Upper lobe of right lung (tissue), 1 donor: ENCODE results near the gene PIRT. TPM values are rescaled to one million over a fixed set of nuclear protein-coding genes. Genes with fewer than 3 reads are reported as not detected.

Experiments used
- ATAC-seq: fragments of 200-7000 bp; cut with Tn5 transposase; one replicate; pipeline ENCODE4 v1.9.1; 2020; ENCODE audit warnings: mild to moderate bottlenecking, moderate library complexity
- DNase-seq: peaks from one replicate; pipeline ENCODE4 v3.0.0-alpha.2; 2020
- H3K27ac ChIP-seq: fragments of 200-600 bp; one replicate; pipeline ENCODE4 v1.8.0; 2022
- H3K27me3 ChIP-seq: fragments of 200-600 bp; one replicate; pipeline ENCODE4 v1.8.0; 2022; ENCODE audit warnings: mild to moderate bottlenecking
- H3K36me3 ChIP-seq: fragments of 200-600 bp; one replicate; pipeline ENCODE4 v1.8.0; 2022
- H3K4me1 ChIP-seq: fragments of 200-600 bp; one replicate; pipeline ENCODE4 v1.8.0; 2022
- H3K4me3 ChIP-seq: fragments of 200-600 bp; one replicate; pipeline ENCODE4 v1.8.0; 2022; ENCODE audit warnings: mild to moderate bottlenecking
- H3K9me3 ChIP-seq: fragments of 200-600 bp; one replicate; pipeline ENCODE4 v1.8.0; 2022
- CTCF ChIP-seq: fragments of 200-600 bp; IDR thresholded peaks from one replicate; pipeline ENCODE4 v1.8.0; 2022; ENCODE audit warnings: antibody characterized with exemption
- intact Hi-C: fragments of 100-400 bp; cut with DNase I; formaldehyde crosslinking; loops from one replicate; pipeline ENCODE4 v1.11.0; 2022
- total RNA-seq: library from RNA; stranded (reverse); fragmentation: NEBNext Ultra II Directional; extraction: Animal tissue kit (Norgen Biotek cat#: 25700); gene quantifications from one replicate; pipeline ENCODE4 v1.2.1, GENCODE V29; 2021
- donor health status: DM: no; HTN: yes; CAD: no; lungs with severe emphysema.

Gene PIRT
- total RNA-seq, 1 donor from 2014 or later, result not detected

DNA sequence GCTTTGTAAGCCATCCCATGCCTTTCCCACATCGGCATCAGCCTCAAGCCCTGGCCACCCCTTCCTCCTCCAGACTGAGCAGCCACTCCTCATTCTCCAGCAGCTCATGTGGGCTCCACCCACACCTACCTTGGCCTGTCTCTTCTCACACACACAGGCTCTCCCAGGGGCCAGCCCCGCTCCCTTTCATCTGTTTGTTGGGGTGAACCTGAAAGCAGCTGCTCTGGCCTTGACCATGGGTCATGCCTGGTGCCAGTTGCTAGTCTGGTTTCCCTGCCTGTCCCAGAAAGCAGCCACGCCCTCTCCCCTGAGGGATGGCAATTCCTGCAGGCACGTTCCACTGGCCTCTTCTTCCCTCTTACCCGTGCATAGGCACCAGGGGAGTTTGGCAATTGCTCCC is 22.6 kb downstream of the PIRT start:
- no peaks in the 10 kb centered on the region for H3K9me3 ChIP-seq
- TF ChIP-seq CTCF, result no peak
- no peaks in the 10 kb centered on the region for H3K4me1 ChIP-seq
- H3K4me3 ChIP-seq, result no peak overlapping the region
- no peaks in the 10 kb centered on the region for H3K36me3 ChIP-seq
- no peak overlapping the region for H3K27ac ChIP-seq
- no peaks in the 10 kb centered on the region for H3K27me3 ChIP-seq
- DNase-seq (no peak), ATAC-seq (no peak)
- intact Hi-C loops, result no loop called here

DNA sequence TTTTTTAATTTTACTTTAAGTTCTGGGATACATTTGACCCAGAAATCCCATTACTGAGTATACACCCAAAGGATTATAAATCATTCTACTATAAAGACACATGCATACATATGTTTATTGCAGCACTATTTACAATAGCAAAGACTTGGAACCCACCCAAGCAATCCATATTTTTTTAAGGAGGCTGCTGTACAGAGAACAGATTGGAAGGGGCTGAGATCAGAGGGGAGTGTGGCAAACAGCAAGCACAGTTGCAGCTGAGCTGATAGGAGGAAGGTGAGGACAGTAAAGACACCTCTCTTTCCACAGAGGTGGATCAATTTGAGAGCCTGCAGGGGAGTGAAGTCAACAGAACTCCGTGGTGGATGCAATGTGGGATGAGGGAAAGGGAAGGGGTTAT is 23.8 kb downstream of the PIRT start:
- ATAC-seq (no peak), DNase-seq (no peak)
- no peak overlapping the region for H3K27ac ChIP-seq
- H3K9me3 ChIP-seq, result no peaks in the 10 kb centered on the region
- no peaks in the 10 kb centered on the region for H3K36me3 ChIP-seq
- no peaks in the 10 kb centered on the region for H3K27me3 ChIP-seq
- no peak for TF ChIP-seq CTCF
- no peak overlapping the region for H3K4me3 ChIP-seq
- intact Hi-C loops, result no loop called here
- no peaks in the 10 kb centered on the region for H3K4me1 ChIP-seq

DNA sequence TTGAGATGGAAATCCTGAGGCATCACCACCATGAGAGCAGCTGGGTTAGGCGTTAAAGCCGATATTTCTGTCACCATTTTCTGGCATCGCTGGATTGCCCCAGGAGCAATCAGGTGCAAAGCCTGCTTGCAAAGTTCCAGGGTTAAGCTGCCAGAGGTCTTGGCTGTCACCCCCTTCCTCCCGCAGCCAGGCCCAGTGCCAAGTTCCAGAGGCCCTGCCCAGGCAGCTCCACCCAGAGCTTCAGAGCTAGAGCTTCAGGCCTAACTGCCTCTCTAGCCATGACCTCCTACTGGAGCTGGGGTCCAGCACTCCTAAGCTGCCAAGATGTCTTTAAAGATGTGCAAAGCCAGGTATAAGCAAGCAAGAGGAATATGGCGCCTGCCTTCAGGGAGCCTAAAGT is 25.2 kb downstream of the PIRT start:
- Histone ChIP-seq H3K4me3 (no peak overlapping the region), H3K27ac (no peak overlapping the region), H3K9me3 (no peaks in the 10 kb centered on the region), H3K36me3 (no peaks in the 10 kb centered on the region), H3K27me3 (no peaks in the 10 kb centered on the region), H3K4me1 (no peaks in the 10 kb centered on the region)
- no peak for TF ChIP-seq CTCF
- no peak for ATAC-seq
- intact Hi-C loops, result no loop called here
- no peak for DNase-seq

GRCh38 chr17:10809605-10810004 is 28.3 kb downstream of the PIRT start:
- Histone ChIP-seq H3K36me3 (no peaks in the 10 kb centered on the region), H3K4me3 (no peak overlapping the region), H3K4me1 (no peaks in the 10 kb centered on the region), H3K27ac (no peak overlapping the region), H3K27me3 (no peaks in the 10 kb centered on the region), H3K9me3 (no peaks in the 10 kb centered on the region)
- TF ChIP-seq CTCF, result no peak
- no peak for DNase-seq
- ATAC-seq, result no peak
- intact Hi-C loops, result no loop called here

GRCh38 chr17:10807704-10808128 is 30.2 kb downstream of the PIRT start:
- TF ChIP-seq CTCF, result no peak
- H3K4me3 ChIP-seq, result no peak overlapping the region
- no peaks in the 10 kb centered on the region for H3K9me3 ChIP-seq
- no peaks in the 10 kb centered on the region for H3K4me1 ChIP-seq
- no peak for DNase-seq
- no peaks in the 10 kb centered on the region for H3K27me3 ChIP-seq
- no peak for ATAC-seq
- H3K36me3 ChIP-seq, result no peaks in the 10 kb centered on the region
- no peak overlapping the region for H3K27ac ChIP-seq
- intact Hi-C loops, result no loop called here

GRCh38 chr17:10806545-10807262 is 31.2 kb downstream of the PIRT start:
- no peaks in the 10 kb centered on the region for H3K9me3 ChIP-seq
- intact Hi-C loops, result no loop called here
- no peak for TF ChIP-seq CTCF
- no peak overlapping the region for H3K4me3 ChIP-seq
- H3K4me1 ChIP-seq, result no peaks in the 10 kb centered on the region
- H3K36me3 ChIP-seq, result no peaks in the 10 kb centered on the region
- ATAC-seq, result no peak
- no peaks in the 10 kb centered on the region for H3K27me3 ChIP-seq
- no peak overlapping the region for H3K27ac ChIP-seq
- no peak for DNase-seq
